HL-60 (cell line): ENCODE measurements around the gene NAA10.

Source experiments
- DNase-seq, 2 experiments: peaks; one replicate each; pipeline ENCODE4 v3.0.0-alpha.2; 2010 to 2020; ENCODE audit warnings: low read depth in 1 of 2, low spot score in 1 of 2
- H3K27ac ChIP-seq: fragments of 250-450 bp; sonication (Bioruptor Pico); replicated peaks from 2 replicates; pipeline ENCODE4 v1.5.1; 2020; ENCODE audit warnings: mild to moderate bottlenecking, moderate library complexity
- H3K27me3 ChIP-seq: fragments of 250-450 bp; sonication (Bioruptor Pico); 2 replicates; pipeline ENCODE4 v1.5.1; 2021; ENCODE audit warnings: mild to moderate bottlenecking, moderate library complexity; ENCODE audit not compliant: insufficient read depth, poor library complexity, severe bottlenecking
- H3K4me3 ChIP-seq: replicated peaks from 2 replicates; pipeline ENCODE4 v1.5.1; 2011; ENCODE audit warnings: mild to moderate bottlenecking, control low read depth, low read length; ENCODE audit not compliant: insufficient read depth
- GABPA ChIP-seq: IDR thresholded peaks from 2 replicates; pipeline ENCODE4 v1.6.1; 2012; ENCODE audit warnings: low read depth
- POLR2AphosphoS5 ChIP-seq: IDR thresholded peaks from 2 replicates; pipeline ENCODE4 v1.6.1; 2012; ENCODE audit warnings: low read depth
- SPI1 ChIP-seq: IDR thresholded peaks from 2 replicates; pipeline ENCODE4 v1.6.1; 2012; ENCODE audit warnings: low read depth, mild to moderate bottlenecking, borderline replicate concordance
- TF ChIP-seq, protein P1 (sequence below): IDR thresholded peaks from one replicate; pipeline ENCODE4 v1.5.1; 2011; ENCODE audit warnings: low read length, control low read depth, inconsistent platforms; ENCODE audit not compliant: insufficient read depth
- TF ChIP-seq, protein P2 (sequence below): IDR thresholded peaks from 2 replicates; pipeline ENCODE4 v1.6.1; 2012; ENCODE audit warnings: low read depth; ENCODE audit not compliant: insufficient replicate concordance

Gene NAA10

DNA sequence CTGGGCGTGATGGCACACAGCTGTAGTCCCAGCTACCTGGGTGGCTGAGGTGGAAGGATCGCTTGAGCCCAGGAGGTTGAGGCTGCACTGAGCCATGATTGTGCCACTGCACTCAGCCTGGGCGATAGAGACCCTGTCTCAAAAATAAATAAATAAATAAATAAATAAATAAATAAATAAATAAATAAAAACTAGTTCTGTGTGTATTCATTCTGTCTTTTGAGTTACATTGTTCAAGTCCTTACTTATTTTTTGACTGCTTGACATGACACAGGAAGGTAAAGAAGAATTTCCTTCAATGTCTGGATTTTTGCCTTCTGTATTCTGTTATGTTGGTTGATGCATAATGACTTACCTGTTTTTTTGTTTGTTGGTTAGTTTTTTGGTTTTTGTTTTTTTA is 2.2 kb upstream of the NAA10 start:
- TF ChIP-seq GABPA = no peak
- TF ChIP-seq, protein P1, sequence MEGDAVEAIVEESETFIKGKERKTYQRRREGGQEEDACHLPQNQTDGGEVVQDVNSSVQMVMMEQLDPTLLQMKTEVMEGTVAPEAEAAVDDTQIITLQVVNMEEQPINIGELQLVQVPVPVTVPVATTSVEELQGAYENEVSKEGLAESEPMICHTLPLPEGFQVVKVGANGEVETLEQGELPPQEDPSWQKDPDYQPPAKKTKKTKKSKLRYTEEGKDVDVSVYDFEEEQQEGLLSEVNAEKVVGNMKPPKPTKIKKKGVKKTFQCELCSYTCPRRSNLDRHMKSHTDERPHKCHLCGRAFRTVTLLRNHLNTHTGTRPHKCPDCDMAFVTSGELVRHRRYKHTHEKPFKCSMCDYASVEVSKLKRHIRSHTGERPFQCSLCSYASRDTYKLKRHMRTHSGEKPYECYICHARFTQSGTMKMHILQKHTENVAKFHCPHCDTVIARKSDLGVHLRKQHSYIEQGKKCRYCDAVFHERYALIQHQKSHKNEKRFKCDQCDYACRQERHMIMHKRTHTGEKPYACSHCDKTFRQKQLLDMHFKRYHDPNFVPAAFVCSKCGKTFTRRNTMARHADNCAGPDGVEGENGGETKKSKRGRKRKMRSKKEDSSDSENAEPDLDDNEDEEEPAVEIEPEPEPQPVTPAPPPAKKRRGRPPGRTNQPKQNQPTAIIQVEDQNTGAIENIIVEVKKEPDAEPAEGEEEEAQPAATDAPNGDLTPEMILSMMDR = no peak
- TF ChIP-seq POLR2AphosphoS5 = no peak
- H3K27ac ChIP-seq = no peak overlapping the region
- no peak overlapping the region for H3K4me3 ChIP-seq
- no peak for DNase-seq
- no peaks in the 10 kb centered on the region for H3K27me3 ChIP-seq

DNA sequence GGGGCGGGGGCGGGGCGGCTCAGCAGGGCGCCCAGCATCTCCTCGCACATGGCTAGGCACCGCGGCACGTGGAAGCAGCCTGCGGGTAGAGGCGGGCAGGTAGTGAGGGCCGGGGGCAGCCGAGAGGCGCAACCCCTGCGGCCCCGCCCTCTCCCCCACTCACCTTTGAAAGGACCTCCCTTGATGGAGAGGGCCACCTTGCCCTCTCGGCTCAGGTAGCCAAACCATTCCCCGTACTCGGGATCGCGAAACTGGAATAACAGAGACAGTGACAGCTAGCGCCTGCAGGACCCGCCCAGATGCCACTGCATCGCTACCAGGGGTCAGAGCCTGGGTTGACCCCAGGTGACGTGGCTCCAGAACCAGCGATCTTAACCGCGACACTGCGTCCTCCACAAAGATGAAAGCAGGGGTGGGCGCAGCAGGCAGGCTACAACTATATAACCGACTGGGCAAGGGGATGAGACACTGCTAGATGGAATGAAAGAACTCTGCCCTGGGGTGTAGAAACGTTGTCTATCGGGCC is 552 bp upstream of the NAA10 start:
- Histone ChIP-seq H3K27me3 (no peaks in the 10 kb centered on the region), H3K27ac (peak overlapping the region; percentile 67), H3K4me3 (peak overlapping the region; percentile 44)
- DNase-seq = no peak
- no peak for TF ChIP-seq GABPA
- no peak for TF ChIP-seq POLR2AphosphoS5
- no peak for TF ChIP-seq SPI1
- TF ChIP-seq, protein P2, sequence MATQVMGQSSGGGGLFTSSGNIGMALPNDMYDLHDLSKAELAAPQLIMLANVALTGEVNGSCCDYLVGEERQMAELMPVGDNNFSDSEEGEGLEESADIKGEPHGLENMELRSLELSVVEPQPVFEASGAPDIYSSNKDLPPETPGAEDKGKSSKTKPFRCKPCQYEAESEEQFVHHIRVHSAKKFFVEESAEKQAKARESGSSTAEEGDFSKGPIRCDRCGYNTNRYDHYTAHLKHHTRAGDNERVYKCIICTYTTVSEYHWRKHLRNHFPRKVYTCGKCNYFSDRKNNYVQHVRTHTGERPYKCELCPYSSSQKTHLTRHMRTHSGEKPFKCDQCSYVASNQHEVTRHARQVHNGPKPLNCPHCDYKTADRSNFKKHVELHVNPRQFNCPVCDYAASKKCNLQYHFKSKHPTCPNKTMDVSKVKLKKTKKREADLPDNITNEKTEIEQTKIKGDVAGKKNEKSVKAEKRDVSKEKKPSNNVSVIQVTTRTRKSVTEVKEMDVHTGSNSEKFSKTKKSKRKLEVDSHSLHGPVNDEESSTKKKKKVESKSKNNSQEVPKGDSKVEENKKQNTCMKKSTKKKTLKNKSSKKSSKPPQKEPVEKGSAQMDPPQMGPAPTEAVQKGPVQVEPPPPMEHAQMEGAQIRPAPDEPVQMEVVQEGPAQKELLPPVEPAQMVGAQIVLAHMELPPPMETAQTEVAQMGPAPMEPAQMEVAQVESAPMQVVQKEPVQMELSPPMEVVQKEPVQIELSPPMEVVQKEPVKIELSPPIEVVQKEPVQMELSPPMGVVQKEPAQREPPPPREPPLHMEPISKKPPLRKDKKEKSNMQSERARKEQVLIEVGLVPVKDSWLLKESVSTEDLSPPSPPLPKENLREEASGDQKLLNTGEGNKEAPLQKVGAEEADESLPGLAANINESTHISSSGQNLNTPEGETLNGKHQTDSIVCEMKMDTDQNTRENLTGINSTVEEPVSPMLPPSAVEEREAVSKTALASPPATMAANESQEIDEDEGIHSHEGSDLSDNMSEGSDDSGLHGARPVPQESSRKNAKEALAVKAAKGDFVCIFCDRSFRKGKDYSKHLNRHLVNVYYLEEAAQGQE = no peak
- TF ChIP-seq, protein P1 = no peak

DNA sequence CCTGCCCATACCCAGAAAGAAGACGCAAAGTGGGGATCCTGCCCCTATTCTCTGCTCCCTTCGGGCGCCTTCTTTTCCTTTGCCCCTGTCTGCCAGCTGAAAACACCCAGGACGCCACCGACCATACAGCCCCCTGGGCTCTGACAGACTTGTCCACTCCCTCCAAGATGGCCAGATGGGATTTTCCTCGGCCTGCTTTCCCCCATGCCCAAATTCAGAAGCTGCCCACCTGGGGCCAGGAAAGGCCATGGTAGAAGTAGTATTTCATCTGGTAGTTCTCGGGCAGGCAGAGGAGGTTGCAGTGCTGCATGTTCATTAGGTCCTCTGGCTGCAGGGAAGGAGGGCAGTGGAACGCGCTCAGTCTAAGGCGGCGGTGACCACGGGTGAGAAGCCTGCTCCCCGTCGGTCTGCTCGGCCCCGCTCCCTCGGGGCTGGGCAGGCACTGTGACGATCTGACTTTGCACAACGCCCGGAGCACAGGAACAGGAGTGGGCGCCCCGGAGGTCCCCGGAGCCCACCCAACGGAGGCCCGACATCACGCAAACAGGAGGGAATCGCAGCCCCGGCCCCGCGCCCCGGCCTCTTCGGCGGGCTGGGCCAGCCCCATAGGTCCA is 582 bp downstream of the NAA10 start:
- no peaks in the 10 kb centered on the region for H3K27me3 ChIP-seq
- TF ChIP-seq, protein P2 = no peak
- no peak for DNase-seq
- peak overlapping the region; percentile 76 for H3K4me3 ChIP-seq
- H3K27ac ChIP-seq = peak overlapping the region; percentile 74

DNA sequence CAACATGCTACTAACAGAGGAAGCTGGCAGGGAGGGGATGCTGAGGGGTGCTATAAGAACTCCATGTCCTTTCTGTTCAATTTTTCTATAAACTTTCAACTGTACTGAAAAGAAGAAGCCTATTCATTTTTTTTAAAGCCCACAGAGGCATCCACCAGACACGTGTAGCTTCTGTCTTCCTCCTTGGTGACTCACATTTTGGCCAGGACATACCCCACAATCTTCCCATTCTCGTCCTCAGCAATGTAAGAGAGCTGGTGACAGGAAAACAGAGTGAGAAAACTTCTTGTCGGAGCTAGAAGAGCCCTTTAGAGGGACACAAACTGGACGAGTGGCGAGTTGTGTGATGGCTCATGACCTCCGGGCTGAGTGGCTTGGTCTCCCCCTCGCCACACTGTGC is 1.1 kb downstream of the NAA10 start:
- TF ChIP-seq, protein P1 = no peak
- TF ChIP-seq GABPA = no peak
- no peak for TF ChIP-seq POLR2AphosphoS5
- no peak for TF ChIP-seq SPI1
- TF ChIP-seq, protein P2 = no peak
- H3K27ac ChIP-seq = peak overlapping the region; percentile 74
- no peak for DNase-seq
- peak overlapping the region; percentile 76 for H3K4me3 ChIP-seq
- no peaks in the 10 kb centered on the region for H3K27me3 ChIP-seq
